Skeletal muscle tissue (tissue), 4 donors: ENCODE results near the gene PAM16. TPM values are rescaled to one million over a fixed set of nuclear protein-coding genes. Genes with fewer than 3 reads are reported as not detected.
A peak's percentile ranks its signal among the peaks of the same experiment; 100 is the strongest.

Experiments
- H3K27ac ChIP-seq: one replicate; pipeline ENCODE4 v1.7.0; 2013; ENCODE audit warnings: mild to moderate bottlenecking, low read depth, low read length, inconsistent platforms
- H3K27me3 ChIP-seq, 3 donors: one replicate each; pipeline ENCODE4 v1.7.0; 2013; ENCODE audit warnings: low read length in 3 of 3; ENCODE audit not compliant: control insufficient read depth in 3 of 3, insufficient read depth in 3 of 3
- H3K36me3 ChIP-seq, 3 donors: one replicate each; pipeline ENCODE4 v1.7.0; 2013; ENCODE audit warnings: low read length in 3 of 3; ENCODE audit not compliant: control insufficient read depth in 3 of 3, insufficient read depth in 3 of 3
- H3K4me1 ChIP-seq, 3 donors: one replicate each; pipeline ENCODE4 v1.7.0; 2013; ENCODE audit warnings: low read length in 3 of 3, mild to moderate bottlenecking in 3 of 3; ENCODE audit not compliant: control insufficient read depth in 3 of 3, insufficient read depth in 3 of 3
- H3K4me3 ChIP-seq, 3 donors: one replicate each; pipeline ENCODE4 v1.7.0; 2013; ENCODE audit warnings: low read length in 3 of 3
- H3K9ac ChIP-seq, 3 donors: one replicate each; pipeline ENCODE4 v1.7.0; 2013; ENCODE audit warnings: low read length in 3 of 3, mild to moderate bottlenecking in 3 of 3, moderate library complexity in 2 of 3, low read depth in 1 of 3
- H3K9me3 ChIP-seq, 3 donors: one replicate each; pipeline ENCODE4 v1.7.0; 2013; ENCODE audit warnings: low read length in 3 of 3; ENCODE audit not compliant: control insufficient read depth in 3 of 3
- total RNA-seq: library from RNA; depleted of rRNA; stranded (reverse); fragments of >200 nt; gene quantifications from one replicate; pipeline ENCODE4 v1.2.3, GENCODE V29; 2014
- donor health status: Osteomylitis.

Gene PAM16
- total RNA-seq, 1 donor from 2014 or later = 32.9 TPM

- H3K36me3 ChIP-seq = peaks cover 11 to 29% (median 24%) of the 10 kb centered on the region in 3 donors
- H3K9me3 ChIP-seq = no peaks in the 10 kb centered on the region
Measured at GRCh38 chr16:4361944-4362311, 10.8 kb upstream of the PAM16 start.

GRCh38 chr16:4361033-4361943, 10.2 kb upstream of the PAM16 start:
- no peak overlapping the region for H3K27ac ChIP-seq
- H3K9me3 ChIP-seq = no peaks in the 10 kb centered on the region
- H3K4me3 ChIP-seq = no peak overlapping the region
- H3K36me3 ChIP-seq = peaks cover 11 to 31% (median 24%) of the 10 kb centered on the region in 3 donors
- peaks cover 0 to 4% (median 4%) of the 10 kb centered on the region in 3 donors for H3K4me1 ChIP-seq
- H3K9ac ChIP-seq = no peak overlapping the region
- H3K27me3 ChIP-seq = no peaks in the 10 kb centered on the region

More at GRCh38 chr16:4361944-4362311, 10.8 kb upstream of the PAM16 start:
- Histone ChIP-seq H3K9ac (no peak overlapping the region), H3K4me1 (peaks cover 0 to 4% (median 4%) of the 10 kb centered on the region in 3 donors), H3K27ac (no peak overlapping the region), H3K27me3 (no peaks in the 10 kb centered on the region), H3K4me3 (no peak overlapping the region)

- no peak overlapping the region for H3K4me3 ChIP-seq
- H3K4me1 ChIP-seq = peaks cover 0 to 4% (median 4%) of the 10 kb centered on the region in 3 donors
- H3K9me3 ChIP-seq = no peaks in the 10 kb centered on the region
- H3K27ac ChIP-seq = no peak overlapping the region
- peaks cover 11 to 31% (median 23%) of the 10 kb centered on the region in 3 donors for H3K36me3 ChIP-seq
- no peak overlapping the region for H3K9ac ChIP-seq
- H3K27me3 ChIP-seq = no peaks in the 10 kb centered on the region
Measured at GRCh38 chr16:4360538-4361021, 9.5 kb upstream of the PAM16 start.

GRCh38 chr16:4359914-4360313, 8.8 kb upstream of the PAM16 start:
- Histone ChIP-seq H3K4me3 (no peak overlapping the region), H3K9ac (no peak overlapping the region), H3K9me3 (no peaks in the 10 kb centered on the region), H3K27ac (no peak overlapping the region), H3K4me1 (peaks cover 0 to 4% (median 4%) of the 10 kb centered on the region in 3 donors), H3K36me3 (peaks cover 11 to 27% (median 20%) of the 10 kb centered on the region in 3 donors), H3K27me3 (no peaks in the 10 kb centered on the region)

- no peaks in the 10 kb centered on the region for H3K9me3 ChIP-seq
- peaks cover 6 to 25% (median 19%) of the 10 kb centered on the region in 3 donors for H3K36me3 ChIP-seq
- no peaks in the 10 kb centered on the region for H3K27me3 ChIP-seq
- H3K4me1 ChIP-seq = peaks cover 0 to 4% (median 4%) of the 10 kb centered on the region in 3 donors
- H3K27ac ChIP-seq = no peak overlapping the region
- H3K4me3 ChIP-seq = no peak overlapping the region
- no peak overlapping the region for H3K9ac ChIP-seq
Measured at GRCh38 chr16:4358831-4359561, 7.9 kb upstream of the PAM16 start.

GRCh38 chr16:4358236-4358635, 7.1 kb upstream of the PAM16 start:
- no peak overlapping the region for H3K27ac ChIP-seq
- no peak overlapping the region for H3K9ac ChIP-seq
- H3K4me1 ChIP-seq = peaks cover 0 to 4% (median 4%) of the 10 kb centered on the region in 3 donors
- H3K9me3 ChIP-seq = no peaks in the 10 kb centered on the region
- no peaks in the 10 kb centered on the region for H3K27me3 ChIP-seq
- peaks cover 6 to 25% (median 17%) of the 10 kb centered on the region in 3 donors for H3K36me3 ChIP-seq
- no peak overlapping the region for H3K4me3 ChIP-seq

GRCh38 chr16:4356820-4357219, 5.7 kb upstream of the PAM16 start:
- no peak overlapping the region for H3K4me3 ChIP-seq
- no peak overlapping the region for H3K27ac ChIP-seq
- H3K9me3 ChIP-seq = no peaks in the 10 kb centered on the region
- peaks cover 6 to 21% (median 15%) of the 10 kb centered on the region in 3 donors for H3K36me3 ChIP-seq
- H3K4me1 ChIP-seq = peaks cover 0 to 4% (median 4%) of the 10 kb centered on the region in 3 donors
- no peak overlapping the region for H3K9ac ChIP-seq
- H3K27me3 ChIP-seq = no peaks in the 10 kb centered on the region

GRCh38 chr16:4354512-4355409, 3.6 kb upstream of the PAM16 start:
- peaks cover 6 to 14% (median 13%) of the 10 kb centered on the region in 3 donors for H3K4me1 ChIP-seq
- H3K36me3 ChIP-seq = peaks cover 4 to 15% (median 6%) of the 10 kb centered on the region in 3 donors
- H3K9ac ChIP-seq = peak overlapping the region in 1 of 3 donors; percentile 10
- no peaks in the 10 kb centered on the region for H3K9me3 ChIP-seq
- H3K27me3 ChIP-seq = no peaks in the 10 kb centered on the region
- H3K4me3 ChIP-seq = no peak overlapping the region
- H3K27ac ChIP-seq = no peak overlapping the region

DNA sequence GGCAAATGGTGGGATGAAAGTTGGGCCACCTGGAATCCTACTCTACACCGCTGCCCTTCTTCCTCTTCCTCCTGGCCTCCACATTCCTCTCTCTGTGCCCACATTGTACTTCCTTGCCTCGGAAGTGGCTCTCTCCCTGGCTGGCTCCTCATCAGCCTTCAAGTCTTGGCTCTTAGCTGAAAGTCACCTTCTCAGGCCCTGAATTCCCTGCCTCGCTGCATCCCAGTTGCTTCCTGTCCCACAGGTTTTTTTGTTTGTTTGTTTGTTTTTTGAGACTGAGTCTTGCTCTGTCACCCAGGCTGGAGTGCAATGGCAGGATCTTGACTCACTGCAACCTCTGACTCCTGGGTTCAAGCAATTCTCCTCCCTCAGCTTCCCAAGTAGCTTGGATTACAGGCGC, 2.6 kb upstream of the PAM16 start:
- Histone ChIP-seq H3K9ac (no peak overlapping the region), H3K4me3 (no peak overlapping the region), H3K4me1 (peaks cover 6 to 12% (median 11%) of the 10 kb centered on the region in 3 donors), H3K9me3 (no peaks in the 10 kb centered on the region), H3K27me3 (no peaks in the 10 kb centered on the region), H3K36me3 (peaks cover 4 to 15% (median 6%) of the 10 kb centered on the region in 3 donors), H3K27ac (no peak overlapping the region)
